Mucosa of stomach (tissue), 1 donor: ENCODE results near the gene RABGGTA.
A peak's percentile ranks its signal among the peaks of the same experiment; 100 is the strongest.

Experiments used
- H3K27me3 ChIP-seq: one replicate; pipeline ENCODE4 v1.7.0; 2013; ENCODE audit warnings: mild to moderate bottlenecking, low read length; ENCODE audit not compliant: control insufficient read depth, insufficient read depth
- H3K36me3 ChIP-seq: one replicate; pipeline ENCODE4 v1.7.0; 2013; ENCODE audit warnings: low read length; ENCODE audit not compliant: control insufficient read depth, insufficient read depth
- H3K4me1 ChIP-seq: one replicate; pipeline ENCODE4 v1.7.0; 2013; ENCODE audit warnings: mild to moderate bottlenecking, low read length; ENCODE audit not compliant: control insufficient read depth, insufficient read depth
- H3K4me3 ChIP-seq: one replicate; pipeline ENCODE4 v1.7.0; 2013; ENCODE audit warnings: low read length
- H3K9ac ChIP-seq: one replicate; pipeline ENCODE4 v1.7.0; 2013; ENCODE audit warnings: mild to moderate bottlenecking, low read length, moderate library complexity
- H3K9me3 ChIP-seq: one replicate; pipeline ENCODE4 v1.7.0; 2013; ENCODE audit warnings: mild to moderate bottlenecking, low read length, moderate library complexity; ENCODE audit not compliant: control insufficient read depth
- donor health status: Pancreatic carcinoma.

RABGGTA gene

GRCh38 chr14:24237463-24237955 lies 33.9 kb downstream of the RABGGTA start:
- Histone ChIP-seq H3K4me3 (no peak overlapping the region), H3K9me3 (no peaks in the 10 kb centered on the region), H3K4me1 (peaks cover 17% of the 10 kb centered on the region), H3K36me3 (peaks cover 6% of the 10 kb centered on the region), H3K27me3 (no peaks in the 10 kb centered on the region), H3K9ac (no peak overlapping the region)

GRCh38 chr14:24236689-24237462 lies 34.5 kb downstream of the RABGGTA start:
- H3K4me3 ChIP-seq: no peak overlapping the region
- peaks cover 6% of the 10 kb centered on the region for H3K36me3 ChIP-seq
- no peaks in the 10 kb centered on the region for H3K27me3 ChIP-seq
- H3K4me1 ChIP-seq: peaks cover 16% of the 10 kb centered on the region
- no peak overlapping the region for H3K9ac ChIP-seq
- H3K9me3 ChIP-seq: no peaks in the 10 kb centered on the region

- H3K36me3 ChIP-seq: peaks cover 6% of the 10 kb centered on the region
- H3K4me3 ChIP-seq: no peak overlapping the region
- peaks cover 13% of the 10 kb centered on the region for H3K4me1 ChIP-seq
- no peak overlapping the region for H3K9ac ChIP-seq
- no peaks in the 10 kb centered on the region for H3K9me3 ChIP-seq
- no peaks in the 10 kb centered on the region for H3K27me3 ChIP-seq
Measured at GRCh38 chr14:24235804-24236688, 35.4 kb downstream of the RABGGTA start.

GRCh38 chr14:24234095-24235005 lies 37.0 kb downstream of the RABGGTA start:
- Histone ChIP-seq H3K4me3 (no peak overlapping the region), H3K36me3 (no peaks in the 10 kb centered on the region), H3K9me3 (no peaks in the 10 kb centered on the region), H3K4me1 (peaks cover 8% of the 10 kb centered on the region), H3K27me3 (no peaks in the 10 kb centered on the region), H3K9ac (no peak overlapping the region)

GRCh38 chr14:24233538-24233866 lies 37.9 kb downstream of the RABGGTA start:
- Histone ChIP-seq H3K36me3 (no peaks in the 10 kb centered on the region), H3K27me3 (no peaks in the 10 kb centered on the region), H3K9me3 (no peaks in the 10 kb centered on the region), H3K4me1 (peaks cover 8% of the 10 kb centered on the region), H3K4me3 (peak overlapping the region; percentile 87), H3K9ac (no peak overlapping the region)

DNA sequence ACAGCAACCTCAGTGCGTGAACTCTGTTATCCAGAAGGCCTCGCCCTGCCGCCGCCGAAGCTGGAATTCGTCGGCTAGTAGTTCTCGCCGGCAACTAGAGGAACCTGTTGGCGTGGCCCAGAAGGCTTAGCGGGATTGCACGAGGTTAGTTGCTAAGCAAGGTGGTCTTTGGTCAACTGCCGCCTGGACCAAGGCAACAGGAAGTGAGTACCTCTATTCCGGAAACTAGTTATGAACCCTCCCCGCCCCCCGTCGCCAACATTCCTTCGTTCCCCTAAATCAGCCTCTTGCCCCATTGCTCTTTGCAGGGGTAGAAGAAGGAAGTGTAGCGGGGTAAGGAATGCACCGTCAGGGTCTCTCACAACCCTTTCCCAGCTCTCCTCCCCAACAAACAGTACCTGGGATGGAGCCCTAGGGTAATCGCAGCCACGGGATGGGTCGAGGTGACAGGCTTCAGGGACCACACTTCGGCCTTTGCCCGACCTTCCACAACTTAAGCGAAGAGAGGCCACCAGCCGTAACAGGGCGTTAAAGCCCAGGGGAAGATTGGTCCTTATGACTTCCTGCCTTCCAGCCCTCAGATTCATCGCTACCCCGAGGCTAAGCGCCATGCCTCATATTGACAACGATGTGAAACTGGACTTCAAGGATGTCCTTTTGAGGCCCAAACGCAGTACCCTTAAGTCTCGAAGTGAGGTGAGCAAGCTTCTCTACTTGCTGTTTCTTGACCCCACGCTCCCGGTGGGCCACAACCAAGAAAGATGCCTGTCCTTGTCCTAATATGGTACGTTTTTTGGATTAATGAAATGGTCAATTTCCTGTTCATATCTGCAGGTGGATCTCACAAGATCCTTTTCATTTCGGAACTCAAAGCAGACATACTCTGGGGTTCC lies 38.5 kb downstream of the RABGGTA start, which contains the start of gene GMPR2:
Gene GMPR2, plus strand, starts transcription at position 285 of the 893 bp plus-strand sequence. Its CDS starts 325 bp downstream, at position 610.
- H3K4me3 ChIP-seq: peak within 1 kb of the TSS; percentile 87
- peaks cover 8% of the 10 kb centered on the region for H3K4me1 ChIP-seq
- H3K27me3 ChIP-seq: no peaks in the 10 kb centered on the region
- H3K9me3 ChIP-seq: no peaks in the 10 kb centered on the region
- H3K36me3 ChIP-seq: no peaks in the 10 kb centered on the region
- H3K9ac ChIP-seq: peak within 1 kb of the TSS; percentile 70

- Histone ChIP-seq H3K9me3 (no peaks in the 10 kb centered on the region), H3K4me3 (peak within 1 kb of the TSS; percentile 87), H3K4me1 (peaks cover 8% of the 10 kb centered on the region), H3K27me3 (no peaks in the 10 kb centered on the region), H3K9ac (peak within 1 kb of the TSS; percentile 70), H3K36me3 (no peaks in the 10 kb centered on the region)
Measured at GRCh38 chr14:24232121-24232644, 39.2 kb downstream of the RABGGTA start, which contains the start of gene NEDD8. Gene NEDD8, minus strand, starts transcription at chr14:24232367. Its CDS starts 100 bp downstream, at chr14:24232267.

GRCh38 chr14:24231263-24232120 lies 39.9 kb downstream of the RABGGTA start:
- H3K4me3 ChIP-seq: peak overlapping the region; percentile 87
- no peaks in the 10 kb centered on the region for H3K36me3 ChIP-seq
- H3K9me3 ChIP-seq: no peaks in the 10 kb centered on the region
- H3K9ac ChIP-seq: peak overlapping the region; percentile 70
- peaks cover 8% of the 10 kb centered on the region for H3K4me1 ChIP-seq
- H3K27me3 ChIP-seq: no peaks in the 10 kb centered on the region

GRCh38 chr14:24228902-24229301 lies 42.5 kb downstream of the RABGGTA start:
- Histone ChIP-seq H3K9ac (no peak overlapping the region), H3K36me3 (no peaks in the 10 kb centered on the region), H3K9me3 (no peaks in the 10 kb centered on the region), H3K4me1 (peaks cover 8% of the 10 kb centered on the region), H3K27me3 (no peaks in the 10 kb centered on the region), H3K4me3 (no peak overlapping the region)

GRCh38 chr14:24226473-24226872 lies 44.9 kb downstream of the RABGGTA start:
- no peak overlapping the region for H3K4me3 ChIP-seq
- no peak overlapping the region for H3K9ac ChIP-seq
- H3K4me1 ChIP-seq: peaks cover 6% of the 10 kb centered on the region
- no peaks in the 10 kb centered on the region for H3K36me3 ChIP-seq
- no peaks in the 10 kb centered on the region for H3K27me3 ChIP-seq
- no peaks in the 10 kb centered on the region for H3K9me3 ChIP-seq
